ENCODE results near the gene CC2D2B. TPM values are rescaled to one million over a fixed set of nuclear protein-coding genes. Genes with fewer than 3 reads are reported as not detected.
A peak's percentile ranks its signal among the peaks of the same experiment; 100 is the strongest.

The CC2D2B gene
- total RNA-seq, 1 experiment from 2014 or later: not detected

GRCh38 chr10:96043893-96044715, 136.3 kb downstream of the CC2D2B start:
- intact Hi-C loops (cut with micrococcal nuclease): loop anchor here (2.0 to 5.0 kb wide), 3 partner anchors 45 to 352 kb away; partner anchors contain the start of genes TCTN3 and ZNF518A
- H3K36me3 Mint-ChIP-seq (ENCODE audit: insufficient read depth, unreplicated experiment): peaks cover 13% of the 10 kb centered on the region
- H3K27ac Mint-ChIP-seq (ENCODE audit: low read depth, unreplicated experiment): peak overlapping the region; percentile 94
- DNase-seq (ENCODE audit: unreplicated experiment): peak; percentile 51
- TF ChIP-seq CTCF (IDR thresholded peaks at IDR 0.05; ENCODE audit: unreplicated experiment): no peak
- ChIA-PET POLR2A (interaction anchor here (0.6 to 3.4 kb wide), 15 partner anchors 9 to 351 kb away, joined by 3 to 27 read pairs (median 4); partner anchors contain the start of genes BLNK, TCTN3 and ZNF518A), CTCF (interaction anchor here (0.7 to 1.4 kb wide), 2 partner anchors 28 to 185 kb away, joined by 4 read pairs; no protein-coding TSS in a partner anchor)
- no peaks in the 10 kb centered on the region for H3K9me3 Mint-ChIP-seq (ENCODE audit: unreplicated experiment)
- peaks cover under 1% of the 10 kb centered on the region for H3K27me3 Mint-ChIP-seq (ENCODE audit: insufficient read depth, unreplicated experiment)
- H3K4me3 Mint-ChIP-seq (ENCODE audit: unreplicated experiment): peak overlapping the region; percentile 91
- peaks cover 30% of the 10 kb centered on the region for H3K4me1 Mint-ChIP-seq (ENCODE audit: insufficient read depth, unreplicated experiment)
- BruUV-seq (replicated peaks): no TSS peak

DNA sequence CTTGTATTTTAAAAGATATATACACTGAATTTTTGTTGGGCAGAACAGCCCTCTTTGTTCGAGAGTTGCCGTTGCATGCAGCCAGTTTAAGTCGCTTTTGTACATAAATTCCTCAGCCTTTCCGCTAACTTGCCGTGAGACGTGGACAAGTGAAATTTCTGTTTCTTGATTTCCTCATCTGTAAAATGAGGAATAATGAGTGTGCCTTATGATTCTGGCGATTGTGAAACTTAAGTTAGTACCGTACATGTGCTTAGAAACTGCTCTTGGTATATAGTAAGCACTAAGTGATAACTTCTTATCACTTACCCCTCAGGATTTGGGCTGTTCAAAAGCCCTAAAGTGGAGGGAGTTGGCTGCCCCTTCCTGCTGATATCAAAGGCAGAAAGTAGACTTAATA, 137.0 kb downstream of the CC2D2B start:
- intact Hi-C loops (cut with micrococcal nuclease): loop anchor here (5.0 kb wide), 1 partner anchor 352 kb away; the partner anchor contains the start of gene TCTN3
- POLR2A ChIA-PET: interaction anchor here (0.6 to 3.4 kb wide), 10 partner anchors 8 to 351 kb away, joined by 3 to 27 read pairs (median 4); partner anchors contain the start of genes BLNK, TCTN3 and ZNF518A
- Mint-ChIP-seq H3K4me1 (ENCODE audit: insufficient read depth, unreplicated experiment) (peaks cover 30% of the 10 kb centered on the region), H3K27me3 (ENCODE audit: insufficient read depth, unreplicated experiment) (no peaks in the 10 kb centered on the region), H3K9me3 (ENCODE audit: unreplicated experiment) (no peaks in the 10 kb centered on the region), H3K36me3 (ENCODE audit: insufficient read depth, unreplicated experiment) (peaks cover 17% of the 10 kb centered on the region), H3K4me3 (ENCODE audit: unreplicated experiment) (peak overlapping the region; percentile 91), H3K27ac (ENCODE audit: low read depth, unreplicated experiment) (peak overlapping the region; percentile 94)
- peak; percentile 52 for DNase-seq (ENCODE audit: unreplicated experiment)
- CTCF ChIA-PET: interaction anchor here (0.7 kb wide), 1 partner anchor 28 kb away, joined by 3 read pairs; no protein-coding TSS in a partner anchor
- TF ChIP-seq CTCF (IDR thresholded peaks at IDR 0.05; ENCODE audit: unreplicated experiment): no peak
- TSS peak; percentile 40 for BruUV-seq (replicated peaks)

- POLR2A ChIA-PET: interaction anchor here (0.6 to 1.3 kb wide), 4 partner anchors 11 to 83 kb away, joined by 3 to 5 read pairs (median 4); partner anchors contain the start of gene ZNF518A
- no peak for TF ChIP-seq CTCF (IDR thresholded peaks at IDR 0.05; ENCODE audit: unreplicated experiment)
- CTCF ChIA-PET: interaction anchor here (0.5 to 2.1 kb wide), 20 partner anchors 12 to 820 kb away, joined by 3 to 29 read pairs (median 4); partner anchors contain the start of gene TCTN3
- intact Hi-C loops (cut with micrococcal nuclease): no loop called here
- H3K36me3 Mint-ChIP-seq (ENCODE audit: insufficient read depth, unreplicated experiment): peaks cover 19% of the 10 kb centered on the region
- DNase-seq (ENCODE audit: unreplicated experiment): no peak
- no TSS peak for BruUV-seq (replicated peaks)
- H3K9me3 Mint-ChIP-seq (ENCODE audit: unreplicated experiment): no peaks in the 10 kb centered on the region
- H3K27ac Mint-ChIP-seq (ENCODE audit: low read depth, unreplicated experiment): peak overlapping the region; percentile 94
- no peak overlapping the region for H3K4me3 Mint-ChIP-seq (ENCODE audit: unreplicated experiment)
- H3K4me1 Mint-ChIP-seq (ENCODE audit: insufficient read depth, unreplicated experiment): peaks cover 30% of the 10 kb centered on the region
- H3K27me3 Mint-ChIP-seq (ENCODE audit: insufficient read depth, unreplicated experiment): no peaks in the 10 kb centered on the region
Observed at GRCh38 chr10:96046546-96046945, 138.8 kb downstream of the CC2D2B start.
